ENCODE results near the gene SOAT1. TPM values are rescaled to one million over a fixed set of nuclear protein-coding genes. Genes with fewer than 3 reads are reported as not detected.

SOAT1 gene
- total RNA-seq, 1 experiment from 2014 or later: 33.9 TPM

- no peak for TF ChIP-seq REST (IDR thresholded peaks at IDR 0.05; ENCODE audit: low read depth)
- no peak for TF ChIP-seq CBX3 (IDR thresholded peaks at IDR 0.05; ENCODE audit: low read depth)
- no peak for TF ChIP-seq MAX (IDR thresholded peaks at IDR 0.05)
Observed at GRCh38 chr1:179288977-179289376, 4.6 kb upstream of the SOAT1 start (continued).

- ATAC-seq: no peak
- peaks cover 12 to 14% of the 10 kb centered on the region in 2 experiments for H3K4me1 ChIP-seq (ENCODE audit: control insufficient read depth in 1 of 2, insufficient read depth in 2 of 2, low read length in 2 of 2)
- no peaks in the 10 kb centered on the region for H3K9me3 ChIP-seq (ENCODE audit: control insufficient read depth in 1 of 2, insufficient read depth in 1 of 2, low read depth in 1 of 2, low read length in 2 of 2)
- H3K9me2 ChIP-seq (ENCODE audit: insufficient read depth): no peaks in the 10 kb centered on the region
- H3K27me3 ChIP-seq (ENCODE audit: insufficient read depth, low read length): no peaks in the 10 kb centered on the region
- peak overlapping the region; percentile 78 for H3K9ac ChIP-seq (ENCODE audit: low read length)
- TF ChIP-seq ZNF274 (IDR thresholded peaks at IDR 0.05; ENCODE audit: low read depth, low read length) (no peak), MAX (IDR thresholded peaks at IDR 0.05) (no peak), ELF1 (IDR thresholded peaks at IDR 0.05; ENCODE audit: borderline replicate concordance, low read depth) (no peak), EZH2 (IDR thresholded peaks at IDR 0.05) (no peak), POLR2A (IDR thresholded peaks at IDR 0.05; ENCODE audit: borderline replicate concordance, extremely low read depth, insufficient read depth, insufficient read length) (no peak), CTCF (IDR thresholded peaks at IDR 0.05 in 2 of 3, conservative IDR thresholded peaks at IDR 0.05 in 1 of 3; ENCODE audit: borderline replicate concordance in 1 of 3, insufficient read depth in 1 of 3, low read depth in 2 of 3, low read length in 2 of 3) (no peak), JUND (IDR thresholded peaks at IDR 0.05) (no peak), CBX3 (IDR thresholded peaks at IDR 0.05; ENCODE audit: low read depth) (no peak), ZBTB33 (IDR thresholded peaks at IDR 0.05; ENCODE audit: extremely low read depth, insufficient replicate concordance, low read length) (no peak), RAD21 (IDR thresholded peaks at IDR 0.05; ENCODE audit: low read depth) (no peak), YY1 (IDR thresholded peaks at IDR 0.05; ENCODE audit: extremely low read depth, insufficient replicate concordance, low read depth, low read length) (no peak), TCF7L2 (IDR thresholded peaks at IDR 0.05; ENCODE audit: borderline replicate concordance, extremely low read depth, insufficient read depth, insufficient read length) (no peak), ATF3 (IDR thresholded peaks at IDR 0.05) (no peak), CEBPB (IDR thresholded peaks at IDR 0.05; ENCODE audit: low read depth) (no peak), SP1 (IDR thresholded peaks at IDR 0.05; ENCODE audit: low read depth) (no peak)
- ChIA-PET POLR2A (no interaction called here), RAD21 (ENCODE audit: low non-redundant PET in 1 of 2, low total read pairs in 2 of 2, uncharacterized antibody in 2 of 2, unreplicated experiment in 2 of 2) (no interaction called here), CTCF (no interaction called here)
- peak overlapping the region; percentile 67 to 80 for H3K4me3 ChIP-seq (replicated peaks in 1 of 2; ENCODE audit: low read depth in 1 of 2, low read length in 2 of 2)
- H3K27ac ChIP-seq (ENCODE audit: low read depth, low read length): peak overlapping the region; percentile 31; the same call in 1 of the 2 replicates
- H3K36me3 ChIP-seq (ENCODE audit: control insufficient read depth in 1 of 2, insufficient read depth in 2 of 2, low read length in 2 of 2): no peaks in the 10 kb centered on the region
- no TSS peak for BruUV-seq (replicated peaks)
- no peak for DNase-seq (ENCODE audit: low read depth, low spot score)
- H2AFZ ChIP-seq (ENCODE audit: low read depth, low read length, poor library complexity, severe bottlenecking): no peak overlapping the region
- peaks cover 47% of the 10 kb centered on the region for H3K79me2 ChIP-seq (ENCODE audit: insufficient read depth, low read length)
- intact Hi-C loops (cut with micrococcal nuclease): no loop called here
- H4K20me1 ChIP-seq (ENCODE audit: insufficient read depth): 0 out of 2 replicates have a peak, but pooled peaks cover 2% of the 10 kb centered on the region
- H3K4me2 ChIP-seq (ENCODE audit: low read length): peak overlapping the region; percentile 86
Observed at GRCh38 chr1:179295164-179295755, 1.7 kb downstream of the SOAT1 start.

Data from HCT116 (cell line).